Neural progenitor cell (in vitro differentiated cells): Measurements from ENCODE around the gene PPP1CC. TPM values are rescaled to one million over a fixed set of nuclear protein-coding genes. Genes with fewer than 3 reads are reported as not detected.
A peak's percentile ranks its signal among the peaks of the same experiment; 100 is the strongest.

Experiments used
- DNase-seq: peaks from one replicate; pipeline ENCODE4 v3.0.0-alpha.2; 2016; ENCODE audit warnings: low spot score
- H2AFZ ChIP-seq: fragments of 200-600 bp; sonication (generic); replicated peaks from 2 replicates; pipeline ENCODE4 v1.6.1; 2016; ENCODE audit warnings: antibody characterized with exemption
- H3F3A ChIP-seq: fragments of 200-600 bp; sonication (generic); 2 replicates; pipeline ENCODE4 v1.6.1; 2016; ENCODE audit warnings: antibody characterized with exemption, low read depth
- H3K27ac ChIP-seq: fragments of 200-600 bp; sonication (generic); 2 replicates; pipeline ENCODE4 v1.5.1; 2016; ENCODE audit warnings: mild to moderate bottlenecking
- H3K27me3 ChIP-seq: fragments of 200-600 bp; sonication (generic); 2 replicates; pipeline ENCODE4 v1.6.1; 2016; ENCODE audit warnings: mild to moderate bottlenecking, moderate library complexity
- H3K36me3 ChIP-seq: fragments of 200-600 bp; sonication (generic); 2 replicates; pipeline ENCODE4 v1.5.1; 2016
- H3K4me1 ChIP-seq: fragments of 200-600 bp; sonication (generic); 2 replicates; pipeline ENCODE4 v1.6.1; 2016; ENCODE audit warnings: mixed run types
- H3K4me2 ChIP-seq: fragments of 200-600 bp; sonication (generic); 2 replicates; pipeline ENCODE4 v1.6.1; 2016
- H3K4me3 ChIP-seq: fragments of 200-600 bp; sonication (generic); 2 replicates; pipeline ENCODE4 v1.5.1; 2016
- H3K79me2 ChIP-seq: fragments of 200-600 bp; sonication (generic); 2 replicates; pipeline ENCODE4 v1.6.1; 2016; ENCODE audit warnings: low read depth
- H3K9ac ChIP-seq: fragments of 200-600 bp; sonication (generic); 2 replicates; pipeline ENCODE4 v1.6.1; 2016
- H3K9me3 ChIP-seq: fragments of 200-600 bp; sonication (generic); 2 replicates; pipeline ENCODE4 v1.5.1; 2016; ENCODE audit warnings: low read depth
- H4K20me1 ChIP-seq: fragments of 200-600 bp; sonication (generic); 2 replicates; pipeline ENCODE4 v1.6.1; 2016; ENCODE audit warnings: low read depth
- H3K27ac Mint-ChIP-seq: 3 replicates; pipeline ENCODE4 v1.8.0; 2021; ENCODE audit warnings: mixed read lengths
- H3K27me3 Mint-ChIP-seq: 2 replicates; pipeline ENCODE4 v1.8.0; 2022; ENCODE audit warnings: low read depth, mild to moderate bottlenecking, inconsistent platforms, moderate library complexity, mixed read lengths; ENCODE audit not compliant: insufficient read depth
- H3K36me3 Mint-ChIP-seq: 3 replicates; pipeline ENCODE4 v1.8.0; 2021; ENCODE audit warnings: mixed read lengths
- H3K4me1 Mint-ChIP-seq: 3 replicates; pipeline ENCODE4 v1.8.0; 2021; ENCODE audit warnings: mixed read lengths
- H3K4me3 Mint-ChIP-seq: 3 replicates; pipeline ENCODE4 v1.8.0; 2021; ENCODE audit warnings: mild to moderate bottlenecking, moderate library complexity, mixed read lengths
- H3K9me3 Mint-ChIP-seq: 3 replicates; pipeline ENCODE4 v1.8.0; 2020; ENCODE audit warnings: mixed read lengths
- CTCF ChIP-seq: fragments of 200-600 bp; sonication (generic); IDR thresholded peaks from 2 replicates; pipeline ENCODE4 v1.5.1; 2017; ENCODE audit warnings: antibody characterized with exemption, mild to moderate bottlenecking
- EZH2 ChIP-seq: fragments of 200-600 bp; sonication (generic); IDR thresholded peaks from 2 replicates; pipeline ENCODE4 v1.6.1; 2017; ENCODE audit warnings: antibody characterized with exemption, mild to moderate bottlenecking, moderate library complexity
- EZH2phosphoT487 ChIP-seq: fragments of 200-600 bp; sonication (generic); IDR thresholded peaks from 2 replicates; pipeline ENCODE4 v1.6.1; 2017; ENCODE audit warnings: antibody characterized with exemption
- total RNA-seq: library from RNA; depleted of rRNA; stranded (reverse); fragments of >200 nt; gene quantifications from 2 replicates; pipeline ENCODE4 v1.2.3, GENCODE V29; 2015; ENCODE audit warnings: low replicate concordance

Gene PPP1CC
- total RNA-seq, 1 donor from 2014 or later = 629 TPM

GRCh38 chr12:110733089-110733715 lies 9.5 kb downstream of the PPP1CC start:
- Histone ChIP-seq H3K4me3 (no peak overlapping the region), H4K20me1 (peaks cover 100% of the 10 kb centered on the region), H3K9me3 (no peaks in the 10 kb centered on the region), H3F3A (peaks cover 3% of the 10 kb centered on the region), H3K27me3 (no peaks in the 10 kb centered on the region), H3K79me2 (peaks cover 100% of the 10 kb centered on the region), H3K9ac (peak overlapping the region; percentile 16), H2AFZ (no peak overlapping the region), H3K36me3 (peaks cover 24% of the 10 kb centered on the region), H3K4me2 (no peak overlapping the region), H3K4me1 (peaks cover 22% of the 10 kb centered on the region), H3K27ac (peak overlapping the region; percentile 4)
- H3K27ac Mint-ChIP-seq = no peak overlapping the region
- H3K36me3 Mint-ChIP-seq = peaks cover 30% of the 10 kb centered on the region
- H3K9me3 Mint-ChIP-seq = no peaks in the 10 kb centered on the region
- H3K27me3 Mint-ChIP-seq = no peaks in the 10 kb centered on the region
- no peak for TF ChIP-seq CTCF
- no peak for TF ChIP-seq EZH2
- TF ChIP-seq EZH2phosphoT487 = no peak
- no peak overlapping the region for H3K4me3 Mint-ChIP-seq
- DNase-seq = no peak
- H3K4me1 Mint-ChIP-seq = peaks cover 24% of the 10 kb centered on the region

GRCh38 chr12:110732572-110732971 lies 10.1 kb downstream of the PPP1CC start:
- peak overlapping the region; percentile 16 for H3K9ac ChIP-seq
- Mint-ChIP-seq H3K4me1 (peaks cover 20% of the 10 kb centered on the region), H3K36me3 (peaks cover 33% of the 10 kb centered on the region), H3K4me3 (no peak overlapping the region), H3K9me3 (no peaks in the 10 kb centered on the region), H3K27ac (no peak overlapping the region), H3K27me3 (no peaks in the 10 kb centered on the region)
- no peak for TF ChIP-seq EZH2
- TF ChIP-seq EZH2phosphoT487 = no peak
- TF ChIP-seq CTCF = no peak
- H3K4me1 ChIP-seq = peaks cover 19% of the 10 kb centered on the region
- H3K4me2 ChIP-seq = peak overlapping the region; percentile 8
- no peak overlapping the region for H3K4me3 ChIP-seq
- H3K36me3 ChIP-seq = peaks cover 24% of the 10 kb centered on the region
- H3K79me2 ChIP-seq = peaks cover 99% of the 10 kb centered on the region
- H3K9me3 ChIP-seq = no peaks in the 10 kb centered on the region
- peaks cover 98% of the 10 kb centered on the region for H4K20me1 ChIP-seq
- H2AFZ ChIP-seq = no peak overlapping the region
- no peak for DNase-seq
- H3K27ac ChIP-seq = peak overlapping the region; percentile 4
- no peaks in the 10 kb centered on the region for H3K27me3 ChIP-seq
- H3F3A ChIP-seq = no peaks in the 10 kb centered on the region

GRCh38 chr12:110731479-110731878 lies 11.2 kb downstream of the PPP1CC start:
- Histone ChIP-seq H3K79me2 (peaks cover 99% of the 10 kb centered on the region), H3K4me1 (peaks cover 19% of the 10 kb centered on the region), H3F3A (no peaks in the 10 kb centered on the region), H3K36me3 (peaks cover 24% of the 10 kb centered on the region), H2AFZ (no peak overlapping the region), H3K9me3 (no peaks in the 10 kb centered on the region), H4K20me1 (peaks cover 98% of the 10 kb centered on the region), H3K27ac (no peak overlapping the region), H3K9ac (no peak overlapping the region), H3K4me3 (no peak overlapping the region), H3K27me3 (no peaks in the 10 kb centered on the region), H3K4me2 (no peak overlapping the region)
- Mint-ChIP-seq H3K36me3 (peaks cover 40% of the 10 kb centered on the region), H3K27ac (no peak overlapping the region), H3K9me3 (no peaks in the 10 kb centered on the region), H3K27me3 (no peaks in the 10 kb centered on the region), H3K4me3 (no peak overlapping the region), H3K4me1 (peaks cover 20% of the 10 kb centered on the region)
- no peak for DNase-seq
- no peak for TF ChIP-seq CTCF
- TF ChIP-seq EZH2 = no peak
- no peak for TF ChIP-seq EZH2phosphoT487
